SK-N-SH treated with all-trans-retinoic acid at 6 μM for 48 hours (cell line): Measurements from ENCODE around the gene KCNK3.

Experiments
- ATAC-seq: fragments of 200-7000 bp; cut with Tn5 transposase; 3 replicates; pipeline ENCODE4 v1.9.1; 2020; ENCODE audit warnings: mild to moderate bottlenecking, moderate library complexity
- ARNTL ChIP-seq: fragments of 450-650 bp; formaldehyde crosslinking; IDR thresholded peaks from 2 replicates; pipeline ENCODE4 v1.5.0; 2020; ENCODE audit warnings: low read depth, mild to moderate bottlenecking, moderate library complexity, borderline replicate concordance
- GLIS3 ChIP-seq: fragments of 250-450 bp; sonication (Bioruptor Pico); IDR thresholded peaks from 2 replicates; pipeline ENCODE4 v1.5.0; 2020; ENCODE audit warnings: mild to moderate bottlenecking, moderate library complexity
- ISL1 ChIP-seq: fragments of 250-450 bp; sonication (Bioruptor Pico); IDR thresholded peaks from 2 replicates; pipeline ENCODE4 v2.1.2; 2022; ENCODE audit warnings: mild to moderate bottlenecking, moderate library complexity
- OSR1 ChIP-seq: fragments of 250-450 bp; sonication (Bioruptor Pico); IDR thresholded peaks from 2 replicates; pipeline ENCODE4 v1.8.0; 2022; ENCODE audit warnings: moderate library complexity, mild to moderate bottlenecking, inconsistent platforms
- RARB ChIP-seq: fragments of 250-450 bp; sonication (Bioruptor Pico); IDR thresholded peaks from 2 replicates; pipeline ENCODE4 v1.8.0; 2021; ENCODE audit warnings: mild to moderate bottlenecking, moderate library complexity
- SNAI2 ChIP-seq: fragments of 250-450 bp; sonication (Bioruptor Pico); IDR thresholded peaks from 2 replicates; pipeline ENCODE4 v1.5.0; 2020; ENCODE audit warnings: mild to moderate bottlenecking, moderate library complexity
- TCF4 ChIP-seq: fragments of 250-450 bp; sonication (Bioruptor Pico); IDR thresholded peaks from 2 replicates; pipeline ENCODE4 v1.8.0; 2021; ENCODE audit warnings: mild to moderate bottlenecking, moderate library complexity, borderline replicate concordance
- TOX ChIP-seq: fragments of 250-450 bp; sonication (Bioruptor Pico); IDR thresholded peaks from 2 replicates; pipeline ENCODE4 v1.8.0; 2021; ENCODE audit warnings: mild to moderate bottlenecking, moderate library complexity, borderline replicate concordance
- ZC3H10 ChIP-seq: fragments of 250-450 bp; sonication (Bioruptor Pico); IDR thresholded peaks from 2 replicates; pipeline ENCODE4 v1.5.1; 2021; ENCODE audit warnings: mild to moderate bottlenecking, moderate library complexity
- ZFP3 ChIP-seq: fragments of 250-450 bp; sonication (Bioruptor Pico); IDR thresholded peaks from 2 replicates; pipeline ENCODE4 v1.5.0; 2020; ENCODE audit warnings: mild to moderate bottlenecking, moderate library complexity
- ZFP30 ChIP-seq: fragments of 450-650 bp; formaldehyde crosslinking; IDR thresholded peaks from 2 replicates; pipeline ENCODE4 v1.5.0; 2022; ENCODE audit warnings: mild to moderate bottlenecking, moderate library complexity
- ZNF565 ChIP-seq: fragments of 450-650 bp; formaldehyde crosslinking; conservative IDR thresholded peaks from 2 replicates; pipeline ENCODE4 v1.5.0; 2020; ENCODE audit warnings: low read depth, mild to moderate bottlenecking, moderate library complexity
- ZNF70 ChIP-seq: fragments of 450-650 bp; formaldehyde crosslinking; IDR thresholded peaks from 2 replicates; pipeline ENCODE4 v1.5.0; 2020; ENCODE audit warnings: mild to moderate bottlenecking, moderate library complexity
- ZNF8 ChIP-seq: fragments of 450-650 bp; formaldehyde crosslinking; IDR thresholded peaks from 2 replicates; pipeline ENCODE4 v1.5.0; 2020; ENCODE audit warnings: mild to moderate bottlenecking, moderate library complexity
- TF ChIP-seq, protein P1 (sequence below): fragments of 250-450 bp; sonication (Bioruptor Pico); IDR thresholded peaks from 2 replicates; pipeline ENCODE4 v1.8.0; 2020; ENCODE audit warnings: mild to moderate bottlenecking, moderate library complexity, borderline replicate concordance
- TF ChIP-seq, protein P2 (sequence below): fragments of 250-450 bp; sonication (Bioruptor Pico); IDR thresholded peaks from 2 replicates; pipeline ENCODE4 v1.5.1; 2021; ENCODE audit warnings: mild to moderate bottlenecking, moderate library complexity
- TF ChIP-seq, protein P3 (sequence below): fragments of 250-450 bp; sonication (Bioruptor Pico); IDR thresholded peaks from 2 replicates; pipeline ENCODE4 v1.5.0; 2020; ENCODE audit warnings: mild to moderate bottlenecking, moderate library complexity
- TF ChIP-seq, protein P4 (sequence below): fragments of 250-450 bp; sonication (Bioruptor Pico); IDR thresholded peaks from 2 replicates; pipeline ENCODE4 v1.8.0; 2021; ENCODE audit warnings: low read depth, mild to moderate bottlenecking, moderate library complexity, borderline replicate concordance

The KCNK3 gene

DNA sequence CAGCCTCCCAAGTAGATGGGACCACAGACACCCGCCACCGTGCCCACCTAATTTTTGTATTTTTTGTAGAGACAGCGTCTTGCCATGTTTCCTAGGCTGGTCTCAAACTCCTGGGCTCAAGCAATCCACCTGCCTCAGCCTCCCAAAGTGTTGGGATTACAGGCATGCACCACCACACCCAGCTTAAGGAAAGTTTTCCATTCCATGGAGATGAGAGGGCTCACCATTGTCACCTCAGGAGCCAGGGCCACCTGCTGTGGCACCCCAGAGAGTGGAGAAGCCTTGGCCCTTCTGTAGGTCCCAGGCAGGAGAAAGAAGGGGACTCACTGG lies 76.2 kb downstream of the KCNK3 start:
- TF ChIP-seq ISL1 (CRISPR knock-in tag) (no peak), TOX (CRISPR knock-in tag) (no peak), ZNF565 (CRISPR knock-in tag) (no peak), ZNF70 (CRISPR knock-in tag) (no peak), ARNTL (CRISPR knock-in tag) (no peak), ZNF8 (CRISPR knock-in tag) (no peak)
- TF ChIP-seq, protein P1, sequence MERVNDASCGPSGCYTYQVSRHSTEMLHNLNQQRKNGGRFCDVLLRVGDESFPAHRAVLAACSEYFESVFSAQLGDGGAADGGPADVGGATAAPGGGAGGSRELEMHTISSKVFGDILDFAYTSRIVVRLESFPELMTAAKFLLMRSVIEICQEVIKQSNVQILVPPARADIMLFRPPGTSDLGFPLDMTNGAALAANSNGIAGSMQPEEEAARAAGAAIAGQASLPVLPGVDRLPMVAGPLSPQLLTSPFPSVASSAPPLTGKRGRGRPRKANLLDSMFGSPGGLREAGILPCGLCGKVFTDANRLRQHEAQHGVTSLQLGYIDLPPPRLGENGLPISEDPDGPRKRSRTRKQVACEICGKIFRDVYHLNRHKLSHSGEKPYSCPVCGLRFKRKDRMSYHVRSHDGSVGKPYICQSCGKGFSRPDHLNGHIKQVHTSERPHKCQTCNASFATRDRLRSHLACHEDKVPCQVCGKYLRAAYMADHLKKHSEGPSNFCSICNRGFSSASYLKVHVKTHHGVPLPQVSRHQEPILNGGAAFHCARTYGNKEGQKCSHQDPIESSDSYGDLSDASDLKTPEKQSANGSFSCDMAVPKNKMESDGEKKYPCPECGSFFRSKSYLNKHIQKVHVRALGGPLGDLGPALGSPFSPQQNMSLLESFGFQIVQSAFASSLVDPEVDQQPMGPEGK (CRISPR knock-in tag), result no peak
- TF ChIP-seq, protein P2, sequence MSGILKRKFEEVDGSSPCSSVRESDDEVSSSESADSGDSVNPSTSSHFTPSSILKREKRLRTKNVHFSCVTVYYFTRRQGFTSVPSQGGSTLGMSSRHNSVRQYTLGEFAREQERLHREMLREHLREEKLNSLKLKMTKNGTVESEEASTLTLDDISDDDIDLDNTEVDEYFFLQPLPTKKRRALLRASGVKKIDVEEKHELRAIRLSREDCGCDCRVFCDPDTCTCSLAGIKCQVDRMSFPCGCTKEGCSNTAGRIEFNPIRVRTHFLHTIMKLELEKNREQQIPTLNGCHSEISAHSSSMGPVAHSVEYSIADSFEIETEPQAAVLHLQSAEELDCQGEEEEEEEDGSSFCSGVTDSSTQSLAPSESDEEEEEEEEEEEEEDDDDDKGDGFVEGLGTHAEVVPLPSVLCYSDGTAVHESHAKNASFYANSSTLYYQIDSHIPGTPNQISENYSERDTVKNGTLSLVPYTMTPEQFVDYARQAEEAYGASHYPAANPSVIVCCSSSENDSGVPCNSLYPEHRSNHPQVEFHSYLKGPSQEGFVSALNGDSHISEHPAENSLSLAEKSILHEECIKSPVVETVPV, result no peak
- ATAC-seq, result no peak

DNA sequence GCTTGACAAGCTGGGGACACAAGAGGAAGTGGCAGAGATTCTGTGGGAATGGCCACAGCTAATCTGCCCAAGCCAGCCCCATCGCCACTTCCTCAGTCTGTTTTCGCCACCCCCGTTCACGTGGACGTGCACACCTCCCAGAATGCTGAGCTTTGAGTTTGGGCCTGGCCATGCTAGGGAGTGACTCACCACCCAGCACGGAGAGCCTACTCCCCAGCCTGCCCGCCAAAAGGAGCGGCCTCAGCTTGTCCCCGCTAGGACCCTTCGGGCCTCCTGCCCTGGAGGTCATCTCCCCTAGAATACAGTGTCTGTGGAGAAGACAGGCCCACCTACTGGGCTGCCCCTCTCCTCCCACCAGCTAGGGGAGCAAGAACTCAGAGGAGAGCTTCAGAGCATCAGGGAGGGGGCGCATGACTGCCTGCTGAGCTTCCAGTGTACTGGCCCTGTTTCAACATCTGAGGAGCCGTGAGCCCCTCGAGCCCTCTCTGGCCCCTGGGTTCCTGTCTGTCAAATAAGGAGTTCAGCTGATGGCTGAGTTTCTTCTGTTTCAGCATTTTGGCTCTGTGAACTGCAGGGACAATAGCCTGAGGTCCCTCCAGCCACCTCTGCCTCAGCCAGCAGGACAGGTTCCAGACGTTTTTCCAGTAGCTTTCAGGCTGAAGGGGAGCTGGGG lies 76.7 kb downstream of the KCNK3 start:
- TF ChIP-seq ZC3H10 (CRISPR knock-in tag), result no peak
- TF ChIP-seq, protein P3, sequence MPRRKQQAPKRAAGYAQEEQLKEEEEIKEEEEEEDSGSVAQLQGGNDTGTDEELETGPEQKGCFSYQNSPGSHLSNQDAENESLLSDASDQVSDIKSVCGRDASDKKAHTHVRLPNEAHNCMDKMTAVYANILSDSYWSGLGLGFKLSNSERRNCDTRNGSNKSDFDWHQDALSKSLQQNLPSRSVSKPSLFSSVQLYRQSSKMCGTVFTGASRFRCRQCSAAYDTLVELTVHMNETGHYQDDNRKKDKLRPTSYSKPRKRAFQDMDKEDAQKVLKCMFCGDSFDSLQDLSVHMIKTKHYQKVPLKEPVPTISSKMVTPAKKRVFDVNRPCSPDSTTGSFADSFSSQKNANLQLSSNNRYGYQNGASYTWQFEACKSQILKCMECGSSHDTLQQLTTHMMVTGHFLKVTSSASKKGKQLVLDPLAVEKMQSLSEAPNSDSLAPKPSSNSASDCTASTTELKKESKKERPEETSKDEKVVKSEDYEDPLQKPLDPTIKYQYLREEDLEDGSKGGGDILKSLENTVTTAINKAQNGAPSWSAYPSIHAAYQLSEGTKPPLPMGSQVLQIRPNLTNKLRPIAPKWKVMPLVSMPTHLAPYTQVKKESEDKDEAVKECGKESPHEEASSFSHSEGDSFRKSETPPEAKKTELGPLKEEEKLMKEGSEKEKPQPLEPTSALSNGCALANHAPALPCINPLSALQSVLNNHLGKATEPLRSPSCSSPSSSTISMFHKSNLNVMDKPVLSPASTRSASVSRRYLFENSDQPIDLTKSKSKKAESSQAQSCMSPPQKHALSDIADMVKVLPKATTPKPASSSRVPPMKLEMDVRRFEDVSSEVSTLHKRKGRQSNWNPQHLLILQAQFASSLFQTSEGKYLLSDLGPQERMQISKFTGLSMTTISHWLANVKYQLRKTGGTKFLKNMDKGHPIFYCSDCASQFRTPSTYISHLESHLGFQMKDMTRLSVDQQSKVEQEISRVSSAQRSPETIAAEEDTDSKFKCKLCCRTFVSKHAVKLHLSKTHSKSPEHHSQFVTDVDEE (CRISPR knock-in tag), result no peak
- no peak for ATAC-seq

DNA sequence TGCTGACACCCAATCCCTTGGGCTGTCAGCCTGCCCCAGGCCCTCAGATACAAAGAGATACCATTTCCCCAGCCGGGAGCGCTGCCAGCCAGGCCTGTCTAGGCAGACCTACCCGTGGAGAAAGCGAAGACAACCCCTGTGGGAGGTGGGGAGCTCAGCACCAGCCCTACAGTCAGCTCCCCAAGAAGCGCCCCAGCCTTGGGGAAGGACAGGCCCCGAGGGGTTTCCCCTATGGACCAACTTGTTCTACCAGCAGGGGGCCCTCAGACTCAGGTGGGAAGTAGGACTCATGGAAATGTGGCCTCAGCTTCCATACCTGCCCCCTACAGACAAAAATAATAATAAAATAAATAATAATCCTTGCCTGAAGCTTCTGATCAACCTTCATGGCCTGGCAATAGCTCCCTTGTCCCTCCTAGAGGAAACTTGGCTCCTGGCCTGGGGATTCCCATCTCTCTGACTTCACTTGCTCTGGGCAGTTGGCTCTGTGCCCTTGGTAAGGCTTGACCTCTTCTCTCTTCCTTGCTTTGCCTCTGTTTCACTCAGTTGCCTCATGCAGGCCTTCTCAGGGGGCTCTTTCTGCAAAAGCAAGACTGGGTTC lies 78.6 kb downstream of the KCNK3 start:
- ATAC-seq, result peak; percentile 68
- TF ChIP-seq ISL1 (CRISPR knock-in tag), result peak; percentile 14; the same call in 1 of the 2 replicates
- no peak for TF ChIP-seq ZNF565 (CRISPR knock-in tag)
- no peak for TF ChIP-seq RARB
- no peak for TF ChIP-seq SNAI2
- TF ChIP-seq, protein P2, result no peak
- 0 out of 2 replicates have a peak, but pooled peaks have one; percentile 4 for TF ChIP-seq GLIS3 (CRISPR knock-in tag)
- 0 out of 2 replicates have a peak, but pooled peaks have one; percentile 46 for TF ChIP-seq ZFP3 (CRISPR knock-in tag)
- TF ChIP-seq ARNTL (CRISPR knock-in tag), result no peak

DNA sequence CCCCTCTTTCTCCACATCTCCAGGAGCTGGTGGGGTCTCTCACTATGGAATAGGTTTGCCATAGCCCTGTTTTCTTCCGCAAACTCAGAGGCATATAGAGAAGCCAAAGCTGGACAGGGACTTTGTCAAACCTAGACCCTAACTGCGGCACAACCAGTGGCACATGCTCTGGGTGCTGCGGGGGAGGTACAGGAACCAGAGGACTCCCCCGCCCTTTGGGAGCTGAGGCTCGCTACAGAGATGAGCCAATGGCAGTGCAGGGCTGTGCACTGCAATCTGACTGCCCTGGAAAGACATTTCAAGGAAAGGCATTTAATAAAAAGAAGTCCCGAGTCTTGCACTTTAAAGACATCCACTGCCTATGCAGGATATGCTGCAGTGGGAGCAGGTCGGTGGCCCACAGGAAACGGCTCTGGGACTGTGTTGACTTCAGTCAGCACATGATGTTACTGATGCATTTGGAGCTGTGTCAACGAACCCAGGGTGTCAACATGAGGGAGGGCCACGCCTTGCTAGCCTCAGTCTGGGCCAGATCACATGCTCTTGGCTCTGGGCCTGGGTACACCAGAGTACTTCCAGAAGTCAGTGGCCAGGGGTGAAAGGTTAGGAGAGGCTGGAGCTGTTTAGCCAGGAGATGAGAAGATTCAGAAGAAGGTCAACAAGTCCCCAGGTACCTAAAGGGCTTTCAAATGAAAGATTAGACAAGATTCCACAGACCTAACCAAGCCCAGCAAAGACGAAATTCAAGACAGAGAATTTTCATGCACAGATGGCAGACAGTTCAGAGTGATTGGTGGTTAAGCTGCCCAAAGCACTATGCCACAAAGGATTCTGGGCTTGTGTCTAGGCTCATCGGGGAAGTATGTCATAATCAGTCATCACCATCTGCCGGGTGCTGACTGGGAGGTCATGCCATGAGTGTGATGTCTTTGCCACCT lies 79.8 kb downstream of the KCNK3 start:
- ATAC-seq, result no peak
- TF ChIP-seq RARB (no peak), ZC3H10 (CRISPR knock-in tag) (no peak), OSR1 (CRISPR knock-in tag) (no peak), TCF4 (CRISPR knock-in tag) (no peak), ZFP30 (CRISPR knock-in tag) (no peak), ZNF8 (CRISPR knock-in tag) (no peak), ZFP3 (CRISPR knock-in tag) (no peak)
- TF ChIP-seq, protein P1 (CRISPR knock-in tag), result no peak
- TF ChIP-seq, protein P4, sequence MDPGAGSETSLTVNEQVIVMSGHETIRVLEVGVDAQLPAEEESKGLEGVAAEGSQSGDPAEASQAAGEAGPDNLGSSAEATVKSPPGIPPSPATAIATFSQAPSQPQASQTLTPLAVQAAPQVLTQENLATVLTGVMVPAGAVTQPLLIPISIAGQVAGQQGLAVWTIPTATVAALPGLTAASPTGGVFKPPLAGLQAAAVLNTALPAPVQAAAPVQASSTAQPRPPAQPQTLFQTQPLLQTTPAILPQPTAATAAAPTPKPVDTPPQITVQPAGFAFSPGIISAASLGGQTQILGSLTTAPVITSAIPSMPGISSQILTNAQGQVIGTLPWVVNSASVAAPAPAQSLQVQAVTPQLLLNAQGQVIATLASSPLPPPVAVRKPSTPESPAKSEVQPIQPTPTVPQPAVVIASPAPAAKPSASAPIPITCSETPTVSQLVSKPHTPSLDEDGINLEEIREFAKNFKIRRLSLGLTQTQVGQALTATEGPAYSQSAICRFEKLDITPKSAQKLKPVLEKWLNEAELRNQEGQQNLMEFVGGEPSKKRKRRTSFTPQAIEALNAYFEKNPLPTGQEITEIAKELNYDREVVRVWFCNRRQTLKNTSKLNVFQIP, result no peak
- TF ChIP-seq, protein P3 (CRISPR knock-in tag), result no peak
